ENCODE results near the gene ACOT7.

The ACOT7 gene

GRCh38 chr1:6427441-6428390, 34.1 kb upstream of the ACOT7 start:
- no peaks in the 10 kb centered on the region for H3K9me3 Mint-ChIP-seq
- DNase-seq = no peak
- H3K27me3 Mint-ChIP-seq = peaks cover 35% of the 10 kb centered on the region
- no peaks in the 10 kb centered on the region for H3K36me3 Mint-ChIP-seq (ENCODE audit: low read depth)
- H3K27ac Mint-ChIP-seq = no peak overlapping the region
- H3K4me1 Mint-ChIP-seq (ENCODE audit: low read depth) = peaks cover 11% of the 10 kb centered on the region
- H3K4me3 Mint-ChIP-seq = no peak overlapping the region

GRCh38 chr1:6426972-6427350, 33.4 kb upstream of the ACOT7 start:
- Mint-ChIP-seq H3K4me1 (ENCODE audit: low read depth) (peaks cover 11% of the 10 kb centered on the region), H3K9me3 (no peaks in the 10 kb centered on the region), H3K36me3 (ENCODE audit: low read depth) (no peaks in the 10 kb centered on the region), H3K27me3 (peaks cover 41% of the 10 kb centered on the region), H3K4me3 (no peak overlapping the region), H3K27ac (no peak overlapping the region)
- no peak for DNase-seq

GRCh38 chr1:6426277-6426971, 32.9 kb upstream of the ACOT7 start:
- no peak for DNase-seq
- Mint-ChIP-seq H3K4me1 (ENCODE audit: low read depth) (peaks cover 11% of the 10 kb centered on the region), H3K36me3 (ENCODE audit: low read depth) (no peaks in the 10 kb centered on the region), H3K27me3 (peaks cover 46% of the 10 kb centered on the region), H3K9me3 (no peaks in the 10 kb centered on the region), H3K4me3 (no peak overlapping the region), H3K27ac (no peak overlapping the region)

DNA sequence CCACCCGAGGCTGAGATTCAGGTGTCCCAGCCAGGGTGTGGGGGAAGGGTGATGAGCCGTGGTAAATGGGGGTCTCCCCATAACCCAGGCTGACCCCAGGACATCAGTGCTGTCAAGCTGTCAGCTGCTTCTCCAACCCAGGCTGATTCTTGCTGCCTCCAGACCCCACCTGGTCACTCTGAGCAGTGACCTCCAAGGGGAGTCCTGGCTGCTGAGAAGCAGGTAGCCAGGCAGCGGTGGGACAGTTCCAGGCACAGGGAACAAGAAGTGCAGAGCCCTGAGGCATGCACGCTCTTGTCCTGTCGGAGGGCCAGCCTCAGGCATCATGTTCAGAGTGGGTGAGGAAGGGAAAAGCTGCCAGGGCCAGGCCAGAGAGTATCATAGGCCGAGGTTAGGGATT, 32.1 kb upstream of the ACOT7 start:
- Mint-ChIP-seq H3K27ac (no peak overlapping the region), H3K9me3 (no peaks in the 10 kb centered on the region), H3K36me3 (ENCODE audit: low read depth) (no peaks in the 10 kb centered on the region), H3K4me3 (no peak overlapping the region), H3K27me3 (peaks cover 54% of the 10 kb centered on the region), H3K4me1 (ENCODE audit: low read depth) (peaks cover 11% of the 10 kb centered on the region)
- no peak for DNase-seq

DNA sequence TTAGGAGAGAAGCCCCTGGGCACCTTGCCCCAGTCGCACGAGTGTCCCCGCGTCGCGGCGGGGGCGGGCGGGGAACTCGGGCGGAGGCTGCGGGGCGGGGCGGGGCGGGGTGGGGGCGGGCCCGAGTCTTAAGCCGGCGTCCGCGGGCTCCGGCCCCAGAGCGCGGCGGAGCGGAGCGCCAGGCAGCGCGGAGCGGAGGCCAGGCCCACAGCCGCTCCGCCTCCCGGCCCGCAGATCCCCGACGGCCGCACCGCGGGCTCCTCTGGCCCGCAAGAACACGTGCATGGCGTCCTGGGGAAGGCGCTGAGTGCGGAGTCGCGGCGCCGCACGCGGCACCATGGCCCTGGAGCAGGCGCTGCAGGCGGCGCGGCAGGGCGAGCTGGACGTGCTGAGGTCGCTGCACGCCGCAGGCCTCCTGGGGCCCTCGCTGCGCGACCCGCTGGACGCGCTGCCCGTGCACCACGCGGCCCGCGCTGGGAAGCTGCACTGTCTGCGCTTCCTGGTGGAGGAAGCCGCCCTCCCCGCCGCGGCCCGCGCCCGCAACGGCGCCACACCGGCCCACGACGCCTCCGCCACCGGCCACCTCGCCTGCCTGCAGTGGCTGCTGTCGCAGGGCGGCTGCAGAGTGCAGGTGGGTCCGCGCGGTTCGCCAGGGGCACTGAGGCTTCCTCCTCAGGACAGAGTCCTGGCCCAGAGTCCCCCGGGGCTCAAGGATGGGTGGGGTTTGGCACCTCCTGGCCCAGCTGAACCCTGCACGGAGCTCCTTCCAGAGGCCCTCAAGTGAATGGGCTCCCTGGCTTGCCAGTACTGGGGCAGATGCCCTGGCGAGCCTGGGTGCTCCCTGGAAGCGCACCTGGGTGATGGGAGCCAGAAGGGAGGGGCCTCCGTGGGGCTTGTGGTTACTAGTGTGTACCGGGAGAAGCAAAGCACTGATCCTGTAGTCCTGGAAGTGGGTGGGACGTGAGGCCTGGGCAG, 31.3 kb upstream of the ACOT7 start, which contains the start of gene ESPN:
Gene ESPN (plus strand): TSS at position 158 of the 975 bp plus-strand sequence. CDS start 180 bp downstream, at position 338.
- Mint-ChIP-seq H3K27ac (no peak within 1 kb of the TSS), H3K36me3 (ENCODE audit: low read depth) (no peaks in the 10 kb centered on the region), H3K4me1 (ENCODE audit: low read depth) (peaks cover 13% of the 10 kb centered on the region), H3K4me3 (peak within 1 kb of the TSS; percentile 26), H3K9me3 (no peaks in the 10 kb centered on the region), H3K27me3 (peaks cover 61% of the 10 kb centered on the region)
- peak; percentile 58 for DNase-seq

GRCh38 chr1:6424000-6424565, 30.5 kb upstream of the ACOT7 start:
- Mint-ChIP-seq H3K27ac (no peak overlapping the region), H3K4me3 (peak overlapping the region; percentile 26), H3K27me3 (peaks cover 63% of the 10 kb centered on the region), H3K9me3 (no peaks in the 10 kb centered on the region), H3K36me3 (ENCODE audit: low read depth) (no peaks in the 10 kb centered on the region), H3K4me1 (ENCODE audit: low read depth) (peaks cover 14% of the 10 kb centered on the region)
- DNase-seq = no peak

DNA sequence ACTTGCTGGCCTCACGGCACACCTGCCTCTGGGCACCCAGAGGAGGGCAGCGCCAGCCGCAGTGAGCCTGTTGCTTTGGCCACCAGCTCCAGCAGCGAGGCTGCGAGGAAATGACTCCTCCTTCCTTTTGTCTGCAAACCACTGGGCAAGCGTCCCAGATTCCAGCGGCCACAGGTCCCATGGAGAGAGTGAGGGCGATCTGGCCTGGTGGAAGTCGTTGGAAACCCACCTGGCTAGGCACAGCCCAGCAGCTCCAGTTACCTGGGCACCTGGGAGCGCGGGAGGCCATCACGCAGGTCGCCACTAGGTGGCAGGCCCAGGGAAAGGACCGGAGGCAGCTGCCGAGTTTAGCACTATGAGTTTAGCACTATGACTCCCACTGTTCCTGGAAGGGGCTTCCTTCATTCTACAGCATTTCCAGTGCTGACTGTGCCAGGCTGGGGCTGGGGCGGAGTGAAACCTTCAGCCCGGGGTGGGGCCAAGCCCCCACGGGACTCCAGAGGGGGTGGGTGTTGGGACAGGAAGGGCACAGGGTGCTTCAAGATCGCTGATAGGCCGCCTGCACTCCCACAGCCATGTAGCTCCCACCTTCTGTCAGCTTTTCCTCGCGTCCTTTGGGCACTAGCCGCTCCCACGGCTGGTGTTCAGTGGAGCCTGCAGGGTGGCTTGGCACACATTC, 29.9 kb upstream of the ACOT7 start:
- Mint-ChIP-seq H3K27ac (no peak overlapping the region), H3K4me3 (no peak overlapping the region), H3K4me1 (ENCODE audit: low read depth) (peaks cover 15% of the 10 kb centered on the region), H3K36me3 (ENCODE audit: low read depth) (no peaks in the 10 kb centered on the region), H3K9me3 (no peaks in the 10 kb centered on the region), H3K27me3 (peaks cover 67% of the 10 kb centered on the region)
- peak; percentile 82 for DNase-seq

- DNase-seq = no peak
- Mint-ChIP-seq H3K27ac (no peak overlapping the region), H3K36me3 (ENCODE audit: low read depth) (no peaks in the 10 kb centered on the region), H3K9me3 (no peaks in the 10 kb centered on the region), H3K4me3 (no peak overlapping the region), H3K4me1 (ENCODE audit: low read depth) (peaks cover 15% of the 10 kb centered on the region), H3K27me3 (peaks cover 81% of the 10 kb centered on the region)
These were observed 27.7 kb upstream of the ACOT7 start for GRCh38 chr1:6421266-6421665.

GRCh38 chr1:6420454-6421042, 27.0 kb upstream of the ACOT7 start:
- Mint-ChIP-seq H3K36me3 (ENCODE audit: low read depth) (no peaks in the 10 kb centered on the region), H3K4me3 (no peak overlapping the region), H3K4me1 (ENCODE audit: low read depth) (peaks cover 15% of the 10 kb centered on the region), H3K27me3 (peaks cover 83% of the 10 kb centered on the region), H3K27ac (no peak overlapping the region), H3K9me3 (no peaks in the 10 kb centered on the region)
- no peak for DNase-seq

- no peaks in the 10 kb centered on the region for H3K36me3 Mint-ChIP-seq (ENCODE audit: low read depth)
- no peak for DNase-seq
These were observed 26.4 kb upstream of the ACOT7 start, which contains the start of gene HES2 for GRCh38 chr1:6419804-6420453. Gene HES2, minus strand, starts transcription at chr1:6419919. Its CDS starts 99 bp downstream, at chr1:6419820.

DNA sequence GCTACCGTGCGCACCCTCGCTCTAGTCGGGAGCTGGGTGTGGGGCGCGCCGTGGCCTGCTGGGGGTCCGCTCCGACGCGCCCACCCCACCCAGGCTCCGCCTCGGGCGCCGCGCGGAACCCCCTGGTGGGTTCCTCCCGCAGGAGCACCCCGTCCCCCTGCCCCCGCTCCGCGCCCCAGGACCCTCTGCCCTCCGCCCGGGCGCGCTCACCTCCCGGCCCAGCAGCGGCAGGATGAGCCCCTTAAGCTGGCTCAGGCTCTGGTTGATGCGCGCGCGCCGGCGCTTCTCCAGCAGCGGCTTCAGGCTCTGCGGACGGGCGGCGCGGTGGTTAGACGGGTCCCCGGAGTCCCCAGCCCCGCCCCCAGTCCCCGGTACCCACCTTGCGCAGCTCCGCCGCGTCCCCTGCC, 25.8 kb upstream of the ACOT7 start:
- Mint-ChIP-seq H3K36me3 (ENCODE audit: low read depth) (no peaks in the 10 kb centered on the region), H3K27me3 (peaks cover 89% of the 10 kb centered on the region), H3K27ac (no peak overlapping the region), H3K9me3 (no peaks in the 10 kb centered on the region), H3K4me1 (ENCODE audit: low read depth) (peaks cover 24% of the 10 kb centered on the region), H3K4me3 (no peak overlapping the region)
- no peak for DNase-seq

More at GRCh38 chr1:6419804-6420453, 26.4 kb upstream of the ACOT7 start, which contains the start of gene HES2:
- Mint-ChIP-seq H3K4me1 (ENCODE audit: low read depth) (peaks cover 19% of the 10 kb centered on the region), H3K9me3 (no peaks in the 10 kb centered on the region), H3K27me3 (peaks cover 85% of the 10 kb centered on the region), H3K27ac (no peak within 1 kb of the TSS), H3K4me3 (no peak within 1 kb of the TSS)

GRCh38 chr1:6418668-6419396, 25.3 kb upstream of the ACOT7 start:
- no peak for DNase-seq
- no peaks in the 10 kb centered on the region for H3K36me3 Mint-ChIP-seq (ENCODE audit: low read depth)
- peaks cover 21% of the 10 kb centered on the region for H3K4me1 Mint-ChIP-seq (ENCODE audit: low read depth)
- H3K27me3 Mint-ChIP-seq = peaks cover 89% of the 10 kb centered on the region
- no peak overlapping the region for H3K4me3 Mint-ChIP-seq
- no peaks in the 10 kb centered on the region for H3K9me3 Mint-ChIP-seq
- no peak overlapping the region for H3K27ac Mint-ChIP-seq

All from activated T-cell treated with anti-CD3 and anti-CD28 coated beads, Interleukin-2, amount 50 U/mL, for 24 hours (primary cell).